HEK293 (cell line): ENCODE data around the gene ENGASE.

Experiments used
- SETDB1 ChIP-seq: IDR thresholded peaks from one replicate; pipeline ENCODE4 v1.6.1; 2017; ENCODE audit warnings: mild to moderate bottlenecking, low read length, moderate library complexity, mixed read lengths; ENCODE audit not compliant: insufficient read length
- ZFHX2 ChIP-seq: fragments of 450-650 bp; formaldehyde crosslinking; conservative IDR thresholded peaks from 2 replicates; pipeline ENCODE4 v1.5.1; 2016; ENCODE audit warnings: missing biosample characterization, missing genetic modification characterization
- ZNF426 ChIP-seq: fragments of 450-650 bp; formaldehyde crosslinking; IDR thresholded peaks from 2 replicates; pipeline ENCODE4 v1.5.1; 2017; ENCODE audit warnings: missing biosample characterization, missing genetic modification characterization, mild to moderate bottlenecking, inconsistent platforms, moderate library complexity
- ZNF561 ChIP-seq: fragments of 450-650 bp; IDR thresholded peaks from 2 replicates; pipeline ENCODE4 v1.5.1; 2018; ENCODE audit warnings: missing biosample characterization, missing genetic modification characterization, borderline replicate concordance
- TF ChIP-seq, protein P1 (sequence below): fragments of 450-650 bp; formaldehyde crosslinking; IDR thresholded peaks from 2 replicates; pipeline ENCODE4 v1.5.1; 2016; ENCODE audit warnings: missing biosample characterization, missing genetic modification characterization
- TF ChIP-seq, protein P2 (sequence below): fragments of 450-650 bp; formaldehyde crosslinking; IDR thresholded peaks from 2 replicates; pipeline ENCODE4 v1.5.1; 2016; ENCODE audit warnings: missing biosample characterization, missing genetic modification characterization
- TF ChIP-seq, protein P3 (sequence below): fragments of 450-650 bp; formaldehyde crosslinking; IDR thresholded peaks from 2 replicates; pipeline ENCODE4 v1.5.1; 2016; ENCODE audit warnings: missing biosample characterization, missing genetic modification characterization

DNA sequence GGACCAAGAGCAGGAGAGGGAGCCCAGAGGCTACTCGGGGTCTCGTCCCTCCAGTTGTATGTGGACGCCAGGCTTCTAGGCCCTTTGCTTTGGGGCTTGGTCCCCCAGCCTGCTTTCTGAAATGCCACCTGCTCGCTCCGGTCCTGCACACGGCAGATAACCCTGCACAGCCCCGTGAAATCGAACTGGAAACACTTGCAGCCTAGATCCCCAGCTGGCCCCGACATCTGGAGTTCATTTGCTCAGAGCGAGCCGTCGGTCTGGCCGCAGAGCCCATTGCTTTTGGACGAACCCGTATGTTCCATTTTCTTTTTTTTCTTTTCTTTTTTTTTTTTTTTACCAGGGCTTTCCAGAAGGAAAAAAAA, 27.7 kb upstream of the ENGASE start:
- TF ChIP-seq, protein P1, sequence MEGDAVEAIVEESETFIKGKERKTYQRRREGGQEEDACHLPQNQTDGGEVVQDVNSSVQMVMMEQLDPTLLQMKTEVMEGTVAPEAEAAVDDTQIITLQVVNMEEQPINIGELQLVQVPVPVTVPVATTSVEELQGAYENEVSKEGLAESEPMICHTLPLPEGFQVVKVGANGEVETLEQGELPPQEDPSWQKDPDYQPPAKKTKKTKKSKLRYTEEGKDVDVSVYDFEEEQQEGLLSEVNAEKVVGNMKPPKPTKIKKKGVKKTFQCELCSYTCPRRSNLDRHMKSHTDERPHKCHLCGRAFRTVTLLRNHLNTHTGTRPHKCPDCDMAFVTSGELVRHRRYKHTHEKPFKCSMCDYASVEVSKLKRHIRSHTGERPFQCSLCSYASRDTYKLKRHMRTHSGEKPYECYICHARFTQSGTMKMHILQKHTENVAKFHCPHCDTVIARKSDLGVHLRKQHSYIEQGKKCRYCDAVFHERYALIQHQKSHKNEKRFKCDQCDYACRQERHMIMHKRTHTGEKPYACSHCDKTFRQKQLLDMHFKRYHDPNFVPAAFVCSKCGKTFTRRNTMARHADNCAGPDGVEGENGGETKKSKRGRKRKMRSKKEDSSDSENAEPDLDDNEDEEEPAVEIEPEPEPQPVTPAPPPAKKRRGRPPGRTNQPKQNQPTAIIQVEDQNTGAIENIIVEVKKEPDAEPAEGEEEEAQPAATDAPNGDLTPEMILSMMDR (tag by site-specific recombination): no peak
- TF ChIP-seq, protein P2, sequence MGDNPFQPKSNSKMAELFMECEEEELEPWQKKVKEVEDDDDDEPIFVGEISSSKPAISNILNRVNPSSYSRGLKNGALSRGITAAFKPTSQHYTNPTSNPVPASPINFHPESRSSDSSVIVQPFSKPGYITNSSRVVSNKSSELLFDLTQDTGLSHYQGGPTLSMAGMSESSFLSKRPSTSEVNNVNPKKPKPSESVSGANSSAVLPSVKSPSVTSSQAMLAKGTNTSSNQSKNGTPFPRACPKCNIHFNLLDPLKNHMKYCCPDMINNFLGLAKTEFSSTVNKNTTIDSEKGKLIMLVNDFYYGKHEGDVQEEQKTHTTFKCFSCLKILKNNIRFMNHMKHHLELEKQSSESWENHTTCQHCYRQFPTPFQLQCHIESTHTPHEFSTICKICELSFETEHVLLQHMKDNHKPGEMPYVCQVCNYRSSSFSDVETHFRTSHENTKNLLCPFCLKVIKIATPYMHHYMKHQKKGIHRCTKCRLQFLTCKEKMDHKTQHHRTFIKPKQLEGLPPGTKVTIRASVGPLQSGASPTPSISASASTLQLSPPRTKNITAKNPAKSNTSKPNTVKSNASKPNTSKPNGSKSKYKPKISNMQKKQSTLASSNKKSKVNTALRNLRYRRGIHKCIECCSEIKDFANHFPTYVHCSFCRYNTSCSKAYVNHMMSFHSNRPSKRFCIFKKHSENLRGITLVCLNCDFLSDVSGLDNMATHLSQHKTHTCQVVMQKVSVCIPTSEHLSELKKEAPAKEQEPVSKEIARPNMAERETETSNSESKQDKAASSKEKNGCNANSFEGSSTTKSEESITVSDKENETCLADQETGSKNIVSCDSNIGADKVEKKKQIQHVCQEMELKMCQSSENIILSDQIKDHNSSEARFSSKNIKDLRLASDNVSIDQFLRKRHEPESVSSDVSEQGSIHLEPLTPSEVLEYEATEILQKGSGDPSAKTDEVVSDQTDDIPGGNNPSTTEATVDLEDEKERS (tag by site-specific recombination): no peak
- TF ChIP-seq ZNF561 (tag by site-specific recombination) (no peak), ZNF426 (tag by site-specific recombination) (no peak), SETDB1 (no peak), ZFHX2 (tag by site-specific recombination) (no peak)
- TF ChIP-seq, protein P3, sequence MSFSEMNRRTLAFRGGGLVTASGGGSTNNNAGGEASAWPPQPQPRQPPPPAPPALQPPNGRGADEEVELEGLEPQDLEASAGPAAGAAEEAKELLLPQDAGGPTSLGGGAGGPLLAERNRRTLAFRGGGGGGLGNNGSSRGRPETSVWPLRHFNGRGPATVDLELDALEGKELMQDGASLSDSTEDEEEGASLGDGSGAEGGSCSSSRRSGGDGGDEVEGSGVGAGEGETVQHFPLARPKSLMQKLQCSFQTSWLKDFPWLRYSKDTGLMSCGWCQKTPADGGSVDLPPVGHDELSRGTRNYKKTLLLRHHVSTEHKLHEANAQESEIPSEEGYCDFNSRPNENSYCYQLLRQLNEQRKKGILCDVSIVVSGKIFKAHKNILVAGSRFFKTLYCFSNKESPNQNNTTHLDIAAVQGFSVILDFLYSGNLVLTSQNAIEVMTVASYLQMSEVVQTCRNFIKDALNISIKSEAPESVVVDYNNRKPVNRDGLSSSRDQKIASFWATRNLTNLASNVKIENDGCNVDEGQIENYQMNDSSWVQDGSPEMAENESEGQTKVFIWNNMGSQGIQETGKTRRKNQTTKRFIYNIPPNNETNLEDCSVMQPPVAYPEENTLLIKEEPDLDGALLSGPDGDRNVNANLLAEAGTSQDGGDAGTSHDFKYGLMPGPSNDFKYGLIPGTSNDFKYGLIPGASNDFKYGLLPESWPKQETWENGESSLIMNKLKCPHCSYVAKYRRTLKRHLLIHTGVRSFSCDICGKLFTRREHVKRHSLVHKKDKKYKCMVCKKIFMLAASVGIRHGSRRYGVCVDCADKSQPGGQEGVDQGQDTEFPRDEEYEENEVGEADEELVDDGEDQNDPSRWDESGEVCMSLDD (tag by site-specific recombination): no peak
